IPS-15b (cell line): ENCODE results near the gene MPP2.
A peak's percentile ranks its signal among the peaks of the same experiment; 100 is the strongest.
"Not testable (repeated sequence)": the region's sequence is repeated elsewhere in the genome, so short reads cannot be mapped to it uniquely, and the experiment has no call there.

Experiments
- H3K27me3 ChIP-seq: one replicate; pipeline ENCODE4 v1.6.1; 2013; ENCODE audit warnings: low read length; ENCODE audit not compliant: control insufficient read depth, insufficient read depth
- H3K36me3 ChIP-seq: one replicate; pipeline ENCODE4 v1.6.1; 2013; ENCODE audit warnings: low read length; ENCODE audit not compliant: control insufficient read depth, insufficient read depth
- H3K4me1 ChIP-seq: one replicate; pipeline ENCODE4 v1.6.1; 2013; ENCODE audit warnings: mild to moderate bottlenecking, low read length; ENCODE audit not compliant: control insufficient read depth, insufficient read depth
- H3K4me3 ChIP-seq: one replicate; pipeline ENCODE4 v1.5.1; 2013; ENCODE audit warnings: low read depth, low read length
- H3K9ac ChIP-seq: one replicate; pipeline ENCODE4 v1.6.1; 2013; ENCODE audit warnings: low read depth, mild to moderate bottlenecking, low read length
- H3K9me3 ChIP-seq: one replicate; pipeline ENCODE4 v1.6.1; 2013; ENCODE audit warnings: mild to moderate bottlenecking, low read length; ENCODE audit not compliant: control insufficient read depth, insufficient read depth

The MPP2 gene

GRCh38 chr17:43927929-43928328, 20.6 kb upstream of the MPP2 start:
- H3K36me3 ChIP-seq, H3K9me3 ChIP-seq, H3K4me1 ChIP-seq, H3K9ac ChIP-seq: not testable (repeated sequence)
- peak overlapping the region; percentile 19 for H3K4me3 ChIP-seq
- H3K27me3 ChIP-seq = peaks cover 51% of the 10 kb centered on the region

GRCh38 chr17:43927060-43927864, 19.9 kb upstream of the MPP2 start:
- Histone ChIP-seq H3K4me3 (peak overlapping the region; percentile 65), H3K4me1 (no peaks in the 10 kb centered on the region), H3K36me3 (no peaks in the 10 kb centered on the region), H3K9me3 (no peaks in the 10 kb centered on the region), H3K9ac (no peak overlapping the region), H3K27me3 (peaks cover 52% of the 10 kb centered on the region)

- H3K4me1 ChIP-seq = no peaks in the 10 kb centered on the region
- no peaks in the 10 kb centered on the region for H3K9me3 ChIP-seq
- no peak overlapping the region for H3K4me3 ChIP-seq
- H3K27me3 ChIP-seq = peaks cover 50% of the 10 kb centered on the region
- H3K36me3 ChIP-seq = no peaks in the 10 kb centered on the region
- H3K9ac ChIP-seq = no peak overlapping the region
Observed at GRCh38 chr17:43924558-43924957, 17.2 kb upstream of the MPP2 start.

- peaks cover 27% of the 10 kb centered on the region for H3K27me3 ChIP-seq
Observed at GRCh38 chr17:43920500-43921095, 13.3 kb upstream of the MPP2 start.

GRCh38 chr17:43918026-43918389, 10.7 kb upstream of the MPP2 start:
- H3K36me3 ChIP-seq = no peaks in the 10 kb centered on the region
- no peak overlapping the region for H3K4me3 ChIP-seq
- peaks cover 12% of the 10 kb centered on the region for H3K4me1 ChIP-seq
- peaks cover 14% of the 10 kb centered on the region for H3K27me3 ChIP-seq
- no peaks in the 10 kb centered on the region for H3K9me3 ChIP-seq
- no peak overlapping the region for H3K9ac ChIP-seq

More at GRCh38 chr17:43920500-43921095, 13.3 kb upstream of the MPP2 start:
- Histone ChIP-seq H3K9ac (no peak overlapping the region), H3K9me3 (no peaks in the 10 kb centered on the region), H3K4me3 (no peak overlapping the region), H3K4me1 (peaks cover 11% of the 10 kb centered on the region), H3K36me3 (no peaks in the 10 kb centered on the region)

- Histone ChIP-seq H3K4me3 (peak overlapping the region; percentile 36), H3K9ac (no peak overlapping the region), H3K36me3 (no peaks in the 10 kb centered on the region), H3K9me3 (no peaks in the 10 kb centered on the region), H3K27me3 (peaks cover 15% of the 10 kb centered on the region), H3K4me1 (peaks cover 12% of the 10 kb centered on the region)
Observed at GRCh38 chr17:43917348-43918025, 10.2 kb upstream of the MPP2 start.

- Histone ChIP-seq H3K4me3 (peak overlapping the region; percentile 36), H3K4me1 (peaks cover 12% of the 10 kb centered on the region), H3K9me3 (no peaks in the 10 kb centered on the region), H3K36me3 (no peaks in the 10 kb centered on the region), H3K9ac (no peak overlapping the region), H3K27me3 (peaks cover 17% of the 10 kb centered on the region)
Observed at GRCh38 chr17:43917016-43917347, 9.6 kb upstream of the MPP2 start.

GRCh38 chr17:43916385-43916784, 9.0 kb upstream of the MPP2 start:
- no peak overlapping the region for H3K9ac ChIP-seq
- H3K4me3 ChIP-seq = peak overlapping the region; percentile 36

GRCh38 chr17:43915559-43915958, 8.2 kb upstream of the MPP2 start:
- Histone ChIP-seq H3K9me3 (no peaks in the 10 kb centered on the region), H3K36me3 (no peaks in the 10 kb centered on the region), H3K4me3 (no peak overlapping the region), H3K4me1 (peaks cover 12% of the 10 kb centered on the region), H3K27me3 (peaks cover 17% of the 10 kb centered on the region), H3K9ac (no peak overlapping the region)

More at GRCh38 chr17:43916385-43916784, 9.0 kb upstream of the MPP2 start:
- no peaks in the 10 kb centered on the region for H3K36me3 ChIP-seq
- no peaks in the 10 kb centered on the region for H3K9me3 ChIP-seq
- peaks cover 12% of the 10 kb centered on the region for H3K4me1 ChIP-seq
- peaks cover 17% of the 10 kb centered on the region for H3K27me3 ChIP-seq

- Histone ChIP-seq H3K27me3 (peaks cover 24% of the 10 kb centered on the region), H3K9ac (no peak overlapping the region)
Observed at GRCh38 chr17:43914451-43914850, 7.1 kb upstream of the MPP2 start.

GRCh38 chr17:43913584-43913983, 6.2 kb upstream of the MPP2 start:
- peaks cover 31% of the 10 kb centered on the region for H3K27me3 ChIP-seq
- no peaks in the 10 kb centered on the region for H3K36me3 ChIP-seq
- peaks cover 12% of the 10 kb centered on the region for H3K4me1 ChIP-seq
- no peak overlapping the region for H3K4me3 ChIP-seq
- no peak overlapping the region for H3K9ac ChIP-seq
- H3K9me3 ChIP-seq = no peaks in the 10 kb centered on the region

More at GRCh38 chr17:43914451-43914850, 7.1 kb upstream of the MPP2 start:
- Histone ChIP-seq H3K4me3 (no peak overlapping the region), H3K4me1 (peaks cover 12% of the 10 kb centered on the region), H3K36me3 (no peaks in the 10 kb centered on the region), H3K9me3 (no peaks in the 10 kb centered on the region)
